ENCODE results near the gene ATIC. TPM values are rescaled to one million over a fixed set of nuclear protein-coding genes. Genes with fewer than 3 reads are reported as not detected.

Gene ATIC
- total RNA-seq, 1 donor from 2014 or later = 22.8 TPM

GRCh38 chr2:215396595-215397313, 84.9 kb downstream of the ATIC start:
- no peak for DNase-seq (ENCODE audit: low read depth, low spot score)

GRCh38 chr2:215397632-215398341, 85.9 kb downstream of the ATIC start:
- DNase-seq (ENCODE audit: low read depth, low spot score) = no peak

- no peak for DNase-seq (ENCODE audit: low read depth, low spot score)
These were observed 87.3 kb downstream of the ATIC start for GRCh38 chr2:215399067-215399716.

Other genes starting within 250 kb of the ATIC start
- under 0.01 TPM in 2 replicates for gene ABCA12, start 173.4 kb upstream of the ATIC start, total RNA-seq
- 3,105 and 3,178 TPM in 2 replicates for gene FN1, start 124.0 kb downstream of the ATIC start, total RNA-seq